HG02678 (cell line): Measurements from ENCODE around the gene DOP1A.
"Not testable (repeated sequence)": the region's sequence is repeated elsewhere in the genome, so short reads cannot be mapped to it uniquely, and the experiment has no call there.

Source experiments
- ATAC-seq: cut with Tn5 transposase; IDR thresholded peaks from one replicate; pipeline ENCODE4 v1.9.1; 2021; ENCODE audit warnings: mild to moderate bottlenecking, moderate library complexity; ENCODE audit not compliant: unreplicated experiment

The DOP1A gene

DNA sequence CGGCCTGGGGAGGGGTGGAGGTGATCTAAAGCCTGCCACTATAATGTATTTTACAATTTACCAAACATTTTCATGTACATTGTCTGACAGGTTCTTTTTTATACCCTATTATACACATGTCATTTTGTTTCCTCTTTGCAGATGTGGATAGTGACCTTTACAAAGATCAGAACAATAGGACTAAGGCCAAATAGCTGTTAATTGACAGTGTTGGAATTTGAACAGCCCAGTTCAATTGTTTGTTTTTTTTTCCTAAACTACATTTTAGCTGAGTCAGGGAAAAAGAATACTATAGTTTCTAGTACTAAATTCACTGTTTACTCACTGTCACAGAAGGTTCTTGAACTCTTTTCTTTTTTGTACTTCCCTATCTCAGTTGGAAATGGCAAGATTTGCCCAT, 85.4 kb downstream of the DOP1A start:
- ATAC-seq, result no peak

DNA sequence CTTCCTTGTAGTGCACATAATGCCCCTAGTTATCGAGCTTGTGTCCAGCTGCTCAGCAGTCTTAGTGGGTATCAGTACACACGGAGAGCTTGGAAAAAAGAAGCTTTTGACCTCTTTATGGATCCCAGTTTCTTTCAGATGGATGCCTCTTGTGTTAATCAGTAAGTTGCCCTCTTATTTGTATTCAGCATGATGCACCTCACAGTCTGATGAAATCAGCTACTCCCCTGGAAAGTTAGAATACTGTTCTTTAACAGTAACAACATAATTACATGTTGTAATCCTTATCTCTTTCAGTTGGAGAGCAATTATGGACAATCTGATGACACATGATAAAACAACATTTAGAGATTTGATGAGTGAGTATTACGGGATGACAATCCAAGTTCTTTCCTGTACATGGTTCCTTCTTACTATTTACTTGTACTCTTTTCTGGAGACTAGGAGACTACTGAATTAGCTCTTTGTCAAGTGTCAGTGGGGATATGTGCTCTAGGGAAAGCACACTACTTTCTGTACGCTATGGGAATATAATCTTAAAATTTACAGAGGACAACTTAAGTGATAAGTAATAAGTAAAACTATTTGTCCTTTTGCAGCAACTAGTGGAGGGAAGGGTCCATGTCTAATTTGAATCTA, 86.5 kb downstream of the DOP1A start:
- ATAC-seq, result no peak

DNA sequence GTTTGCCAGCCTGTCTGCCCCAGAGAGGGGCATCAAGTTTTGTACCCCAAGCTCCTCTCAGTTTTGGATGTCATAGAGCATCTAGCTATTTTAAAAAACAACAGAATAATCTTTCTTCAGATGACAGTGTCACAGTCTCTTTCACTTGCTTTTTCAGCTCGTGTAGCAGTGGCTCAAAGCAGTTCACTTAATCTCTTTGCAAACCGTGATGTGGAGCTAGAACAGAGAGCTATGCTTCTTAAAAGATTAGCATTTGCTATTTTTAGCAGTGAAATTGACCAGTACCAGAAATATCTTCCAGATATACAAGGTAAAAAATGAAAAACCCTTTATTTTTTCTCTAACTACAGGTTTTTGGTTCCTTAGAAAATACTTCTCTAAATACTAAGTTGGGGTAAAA, 88.3 kb downstream of the DOP1A start:
- ATAC-seq, result no peak

DNA sequence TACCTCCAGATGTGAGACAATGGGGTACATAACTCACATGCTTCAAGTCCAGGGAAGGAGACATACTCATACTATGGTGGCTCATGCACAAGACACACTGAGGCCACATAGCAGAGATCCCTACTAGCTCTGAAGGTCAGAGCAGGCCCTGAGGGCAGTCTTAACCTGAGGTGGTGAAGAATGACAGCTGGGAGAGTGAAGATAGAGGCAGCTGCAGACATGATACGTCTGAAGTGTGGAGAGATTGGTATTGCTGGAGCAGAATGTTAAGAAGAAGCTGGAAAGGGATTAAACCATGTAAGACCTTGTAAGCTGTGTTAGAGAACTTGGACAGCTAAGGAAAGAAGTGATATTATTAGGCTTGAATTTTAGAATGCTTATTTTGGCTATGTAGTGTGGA, 92.7 kb downstream of the DOP1A start:
- ATAC-seq, result no peak

DNA sequence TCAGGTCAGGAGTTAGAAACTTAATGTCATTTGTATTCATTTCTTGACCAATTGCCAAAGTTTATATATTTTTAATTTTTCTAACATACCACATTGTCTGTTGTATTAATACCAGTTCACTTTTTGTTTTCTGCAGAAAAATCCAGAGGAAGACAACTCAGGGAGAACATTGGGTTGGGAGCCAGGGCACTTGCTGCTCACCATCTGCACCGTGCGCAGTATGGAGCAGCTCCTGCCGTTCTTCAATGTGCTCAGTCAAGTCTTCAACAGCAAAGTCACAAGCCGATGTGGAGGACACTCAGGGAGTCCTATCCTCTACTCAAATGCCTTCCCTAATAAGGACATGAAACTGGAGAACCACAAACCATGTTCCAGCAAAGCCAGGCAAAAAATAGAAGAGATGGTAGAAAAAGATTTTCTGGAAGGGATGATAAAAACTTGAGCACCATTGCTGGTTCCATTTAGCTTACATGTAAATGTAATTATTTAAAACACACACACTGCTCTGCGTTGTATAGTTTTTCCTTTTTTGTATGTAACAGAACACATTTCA, 100.3 kb downstream of the DOP1A start:
- no peak for ATAC-seq

DNA sequence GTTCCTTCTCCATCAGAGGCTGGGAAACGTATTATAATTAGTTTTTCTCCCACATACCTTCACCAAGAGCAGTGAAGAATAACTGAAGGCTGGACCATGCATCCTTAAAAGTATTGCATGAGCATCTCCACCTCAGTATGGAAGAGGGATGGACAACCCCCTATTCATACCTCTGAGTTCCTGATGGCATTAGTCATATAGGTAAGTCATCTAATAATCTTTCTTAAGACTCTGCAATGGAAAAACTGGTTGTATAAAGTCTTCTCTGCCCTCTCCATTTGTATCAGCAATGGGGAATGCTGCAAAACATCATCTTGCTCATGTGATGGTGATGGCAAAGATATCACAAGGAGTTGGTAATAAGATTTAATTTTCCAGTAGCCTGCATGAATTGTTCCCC, 101.1 kb downstream of the DOP1A start:
- no peak for ATAC-seq

DNA sequence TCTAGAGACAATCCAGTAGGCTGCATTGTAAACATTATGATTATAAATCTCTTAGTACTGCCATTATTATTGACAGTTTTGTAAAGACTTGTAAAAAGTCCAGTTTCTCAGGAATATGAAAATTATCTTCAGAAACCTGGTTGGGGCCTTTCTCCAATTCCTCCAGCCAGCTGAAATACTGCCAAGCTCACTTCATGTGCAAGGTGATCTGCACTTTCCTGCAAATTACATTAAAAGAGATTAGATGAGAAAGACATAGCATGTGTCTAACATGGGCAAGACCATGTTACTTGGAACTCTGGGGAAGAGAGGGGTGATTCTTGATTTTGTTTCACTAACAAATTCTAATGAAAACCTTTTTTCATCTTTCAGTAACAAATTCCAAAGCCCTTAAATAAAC, 101.6 kb downstream of the DOP1A start:
- no peak for ATAC-seq

DNA sequence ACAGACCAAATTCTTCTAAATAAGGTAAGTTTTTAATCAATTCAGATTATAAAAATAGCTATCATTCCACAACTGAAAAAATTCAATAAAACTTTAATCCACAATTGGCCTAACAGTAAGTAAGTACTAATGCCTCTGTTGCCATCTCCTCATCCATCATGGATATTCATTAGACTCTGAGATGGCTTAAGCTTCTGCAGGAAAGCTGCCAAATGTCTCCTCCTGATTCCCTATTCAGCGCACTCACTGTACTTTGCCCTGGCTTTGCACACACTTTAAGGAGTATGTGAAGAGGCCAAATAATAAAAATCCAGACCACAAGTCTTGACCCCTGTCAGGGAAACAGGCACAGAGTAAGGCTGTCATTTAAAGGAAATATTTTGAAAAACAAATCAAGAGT, 102.0 kb downstream of the DOP1A start:
- ATAC-seq, result no peak

DNA sequence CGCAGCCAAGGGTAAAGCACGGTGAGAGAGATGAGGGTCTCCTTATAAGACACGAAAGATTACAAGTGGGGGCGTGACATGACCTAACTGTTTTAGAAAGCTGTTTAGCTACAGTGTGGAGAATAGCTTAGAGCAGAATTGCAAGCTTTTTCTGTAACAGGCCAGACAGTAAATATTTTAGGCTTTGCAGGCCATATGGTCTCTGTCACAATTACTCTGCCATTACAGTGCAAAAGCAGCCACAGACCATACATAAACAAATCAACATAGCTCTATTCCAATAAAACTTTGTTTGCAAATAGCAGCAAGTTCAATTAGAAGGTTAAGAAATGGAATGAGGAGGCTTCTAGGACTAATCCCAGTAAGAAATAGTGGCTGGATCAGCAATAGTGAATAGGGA, 108.8 kb downstream of the DOP1A start:
- ATAC-seq, result no peak

DNA sequence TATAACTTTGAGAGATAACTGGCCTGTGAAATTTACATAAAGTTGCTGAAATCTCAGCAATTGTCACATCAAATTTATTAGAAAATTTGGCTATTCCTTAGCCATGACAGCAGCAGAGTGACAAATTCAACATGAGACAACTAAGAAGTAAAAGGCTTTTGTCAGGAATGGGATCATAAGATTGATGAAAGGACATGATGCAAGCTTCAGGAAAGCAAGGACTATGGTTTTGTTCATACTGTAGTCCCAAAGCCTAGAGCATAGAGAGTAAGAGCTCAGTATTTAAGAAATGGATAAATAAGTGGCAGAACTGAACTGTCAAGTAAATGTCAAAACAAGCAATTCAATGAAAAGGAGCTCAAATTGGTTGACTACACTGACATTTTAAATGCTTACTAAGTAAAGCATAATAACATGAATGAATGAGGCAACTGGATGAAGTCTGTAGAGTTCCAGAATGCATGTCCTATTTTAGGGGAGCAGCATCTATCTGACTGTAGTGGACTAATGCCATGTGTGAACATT, 113.0 kb downstream of the DOP1A start:
- no peak for ATAC-seq

DNA sequence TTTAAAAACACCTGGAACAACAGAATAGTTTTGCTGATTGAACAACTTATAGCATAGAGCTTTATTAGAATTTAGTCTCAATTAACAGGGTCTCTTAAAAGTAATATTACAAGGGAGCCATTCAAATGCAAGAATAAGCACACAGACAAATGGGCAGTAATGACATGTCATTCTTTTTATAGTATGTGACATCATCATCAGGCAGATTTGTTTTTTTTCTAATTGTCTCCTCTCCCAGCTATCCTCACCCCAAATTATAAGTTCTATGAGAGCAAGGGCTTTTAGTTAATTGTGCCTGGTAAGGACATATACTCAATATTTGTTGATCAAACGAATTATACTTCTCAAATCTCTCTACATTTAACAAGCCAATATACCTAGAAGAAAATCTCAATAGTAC, 114.6 kb downstream of the DOP1A start:
- ATAC-seq, result no peak

DNA sequence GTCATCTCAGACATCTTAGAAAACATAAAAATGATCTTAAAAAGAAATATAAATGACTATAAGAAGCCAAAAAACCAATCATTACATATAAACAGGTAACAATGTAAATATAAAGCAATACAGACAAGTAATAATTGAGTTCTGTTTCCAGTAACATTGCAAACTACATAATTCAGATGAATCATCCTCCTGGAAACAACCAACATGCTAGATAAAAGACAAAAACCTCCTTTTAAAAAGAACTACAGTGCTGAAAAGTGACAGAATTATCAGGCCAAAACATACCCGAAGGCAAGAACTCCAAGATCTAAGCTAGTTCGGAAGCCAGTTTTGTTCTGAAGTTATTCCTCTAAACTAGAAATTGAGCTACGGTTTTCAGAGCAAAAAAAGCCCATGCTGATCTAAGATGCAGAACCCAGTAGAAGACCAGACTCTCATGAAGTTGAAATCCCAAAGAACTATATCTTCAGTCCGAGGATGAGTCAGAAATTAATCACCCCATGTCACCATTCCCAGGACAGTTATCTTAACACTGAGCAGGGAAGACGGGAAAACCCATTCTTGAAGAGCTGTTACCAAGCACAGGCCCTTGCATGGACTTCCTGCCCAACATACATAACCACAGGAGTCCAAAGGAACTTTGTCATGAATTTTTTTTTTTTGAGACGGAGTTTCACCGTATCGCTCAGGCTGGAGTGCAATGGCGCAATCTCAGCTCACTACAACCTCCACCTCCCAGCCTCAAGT, 115.8 kb downstream of the DOP1A start:
- ATAC-seq, result no peak

DNA sequence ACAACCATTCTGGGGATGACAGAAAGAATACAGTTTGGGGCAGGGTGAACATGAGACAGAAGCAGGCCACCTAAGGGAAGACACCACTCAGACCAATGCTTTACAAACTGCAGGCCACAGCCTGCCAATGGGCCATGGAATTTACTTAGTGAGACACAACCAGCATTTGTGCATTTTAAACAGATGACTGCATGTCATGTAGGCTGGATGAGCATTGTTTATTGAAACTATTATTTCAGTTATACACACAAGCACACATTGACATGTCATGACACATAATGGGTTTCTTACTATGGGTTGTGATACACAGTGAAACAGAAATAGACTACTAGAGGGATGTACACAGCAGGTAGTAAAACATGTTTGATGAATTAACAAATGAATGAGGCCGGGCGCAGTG, 117.6 kb downstream of the DOP1A start:
- no peak for ATAC-seq

DNA sequence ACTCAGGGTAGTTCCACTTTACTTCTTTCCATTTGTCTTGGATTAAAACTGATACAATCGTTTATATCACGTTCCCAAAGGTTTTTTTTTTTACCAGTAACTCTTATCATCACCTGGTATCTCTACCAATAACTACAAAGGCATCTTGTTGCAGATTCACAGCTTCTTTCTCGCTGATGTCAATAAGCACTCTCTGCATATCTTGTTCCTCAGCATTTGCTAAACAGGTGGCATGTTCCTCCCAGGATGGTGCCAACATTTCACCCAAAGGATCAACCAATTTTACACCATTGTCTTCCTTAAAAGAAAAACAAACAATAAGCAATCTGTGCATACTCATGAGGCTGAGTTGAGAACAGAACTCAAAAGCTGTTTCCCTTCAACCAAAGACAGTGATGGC, 121.0 kb downstream of the DOP1A start:
- ATAC-seq, result no peak

DNA sequence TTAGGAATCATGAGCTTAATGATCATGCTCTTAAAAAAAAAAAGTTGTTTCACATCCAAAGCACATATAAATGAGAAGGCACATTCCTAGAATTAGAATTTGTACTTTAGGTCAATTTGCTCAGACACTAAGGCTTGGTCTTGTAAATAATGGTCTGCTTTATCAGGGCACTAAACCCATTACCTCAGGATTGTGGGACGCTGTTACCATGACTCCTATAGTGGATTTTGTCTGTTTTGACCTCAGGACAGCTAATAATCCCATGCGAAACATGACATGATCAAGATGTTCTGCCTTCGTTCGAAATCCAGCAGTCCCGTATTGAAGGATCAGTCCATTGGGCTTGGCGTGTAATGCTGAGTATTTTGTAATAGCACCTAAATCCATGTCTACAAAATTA, 123.2 kb downstream of the DOP1A start:
- no peak for ATAC-seq

DNA sequence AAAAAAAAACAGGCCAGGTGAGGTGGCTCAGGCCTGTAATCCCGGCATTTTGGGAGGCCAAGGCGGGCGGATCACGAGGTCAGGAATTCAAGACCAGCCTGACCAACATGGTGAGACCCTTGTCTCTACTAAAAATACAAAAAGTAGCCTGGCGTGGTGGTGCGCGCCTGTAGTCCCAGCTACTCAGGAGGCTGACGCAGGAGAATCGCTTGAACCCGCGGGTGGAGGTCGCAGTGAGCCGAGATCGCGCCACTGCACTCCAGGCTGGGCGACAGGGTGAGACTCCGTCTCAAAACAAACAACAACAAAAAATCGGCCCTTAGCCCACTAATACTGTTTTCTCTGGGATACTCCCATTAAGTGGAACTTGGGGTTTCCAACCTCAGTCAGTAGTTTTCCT, 124.5 kb downstream of the DOP1A start:
- not testable (repeated sequence) for ATAC-seq

DNA sequence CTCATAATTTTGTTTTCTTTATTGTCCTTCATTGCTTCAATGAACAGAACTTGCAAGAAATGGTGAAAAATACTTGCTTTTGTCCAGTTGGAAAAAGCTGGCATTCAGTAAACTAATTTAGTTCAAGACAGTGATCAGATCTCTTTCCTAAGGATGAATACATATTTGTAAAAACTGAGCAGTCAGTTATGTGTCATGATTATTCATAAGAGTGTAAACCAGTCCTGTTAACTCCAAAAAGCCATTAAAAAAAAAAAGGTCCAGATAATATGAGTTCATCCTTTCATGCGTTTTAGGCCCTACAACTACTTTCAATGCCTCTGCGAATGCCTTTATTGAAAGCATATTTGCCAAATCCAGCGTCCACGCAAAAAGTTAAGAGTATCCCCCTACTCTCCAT, 125.0 kb downstream of the DOP1A start:
- ATAC-seq, result no peak

DNA sequence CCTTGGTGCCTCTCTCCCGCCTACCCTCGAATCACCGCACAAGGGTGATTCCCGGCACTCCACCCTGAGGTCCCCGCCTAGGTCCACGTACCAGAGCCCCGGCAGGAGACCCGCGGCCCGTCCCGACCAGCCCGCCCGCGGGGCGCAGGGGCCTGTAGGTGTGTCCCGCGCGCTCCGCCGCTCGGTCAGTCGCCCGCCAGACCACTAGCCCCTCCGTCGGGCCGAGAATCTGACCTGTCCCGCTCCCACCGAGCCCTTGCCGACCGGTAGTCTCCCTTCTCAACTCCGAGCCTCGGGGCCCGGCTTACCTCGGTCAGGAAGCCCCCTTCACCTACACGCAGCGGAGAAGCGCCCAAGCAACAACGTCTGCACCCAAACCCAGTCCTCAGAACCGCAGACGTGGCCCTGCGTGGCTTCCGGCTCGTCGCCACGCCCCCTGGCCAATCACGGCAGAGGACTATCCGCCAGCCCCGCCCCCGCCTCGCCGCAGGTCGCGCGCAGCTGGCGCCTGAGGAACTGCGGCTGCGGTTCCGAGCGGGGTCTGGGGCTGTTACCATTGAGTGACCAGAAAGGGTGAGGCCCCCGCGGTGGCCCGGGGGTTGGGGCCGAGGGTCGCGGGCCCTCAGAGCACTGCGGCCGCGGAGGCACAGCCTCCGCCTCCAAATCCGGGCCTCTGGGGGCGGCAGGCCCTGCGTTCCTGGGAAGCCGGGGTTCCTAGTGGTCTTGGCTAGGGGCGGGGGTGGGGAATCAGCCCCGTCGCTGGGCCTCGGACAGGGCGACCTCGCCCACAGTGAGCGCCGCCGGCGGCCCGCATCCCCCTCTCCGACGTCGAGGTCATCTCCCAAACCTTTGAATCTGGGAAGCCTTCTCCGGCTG, 125.6 kb downstream of the DOP1A start, which contains the start of the genes PGM3 and RWDD2A:
TSS of gene PGM3 (minus strand) at position 395 of the 876 bp plus-strand sequence. CDS start 2,253 bp downstream, outside the sequence.
TSS of gene RWDD2A (plus strand) at position 487 of the 876 bp plus-strand sequence. CDS start 1,095 bp downstream, outside the sequence.
- ATAC-seq, result peak; percentile 98

DNA sequence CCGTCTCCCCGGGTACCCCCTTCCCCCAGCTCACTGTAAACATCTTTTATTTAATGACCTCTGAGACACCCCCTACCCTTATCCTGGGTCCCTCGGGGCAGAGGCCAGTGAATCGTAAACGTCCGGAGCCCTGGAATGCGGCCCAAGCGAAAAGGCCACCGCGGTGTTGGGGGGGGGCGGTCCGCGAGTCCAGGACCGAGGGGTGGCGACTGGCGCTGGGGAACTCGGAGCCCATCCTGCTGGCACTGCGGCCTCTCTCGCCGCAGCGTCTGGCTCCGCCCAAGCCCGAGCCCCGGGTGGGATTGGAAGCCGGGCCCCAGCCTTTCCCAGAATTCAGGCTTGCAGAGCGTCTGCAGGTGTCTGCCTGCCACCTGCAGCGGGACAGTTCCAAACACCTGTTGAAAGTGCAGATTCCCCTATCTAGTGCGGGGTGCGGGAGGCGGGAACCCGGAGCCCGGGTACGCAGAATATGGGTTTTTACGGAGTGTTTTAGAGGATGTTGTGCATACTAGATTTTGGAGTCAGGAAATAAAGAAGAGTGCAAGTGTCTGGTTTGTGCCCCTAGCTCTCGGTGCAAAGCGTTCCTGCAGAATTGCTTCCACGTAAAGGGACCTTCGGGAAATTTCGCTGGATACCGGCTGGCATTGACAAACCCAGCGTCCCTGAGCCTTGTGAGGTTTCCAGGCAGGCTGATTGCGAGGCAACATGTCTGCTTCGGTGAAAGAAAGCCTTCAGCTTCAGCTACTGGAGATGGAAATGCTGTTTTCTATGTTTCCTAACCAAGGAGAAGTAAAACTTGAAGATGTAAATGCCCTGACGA, 126.5 kb downstream of the DOP1A start:
- ATAC-seq, result peak; percentile 21
